ENCODE results near the gene CLTA.

GRCh38 chr9:36177571-36177970, 13.2 kb upstream of the CLTA start:
- TF ChIP-seq, protein P1, sequence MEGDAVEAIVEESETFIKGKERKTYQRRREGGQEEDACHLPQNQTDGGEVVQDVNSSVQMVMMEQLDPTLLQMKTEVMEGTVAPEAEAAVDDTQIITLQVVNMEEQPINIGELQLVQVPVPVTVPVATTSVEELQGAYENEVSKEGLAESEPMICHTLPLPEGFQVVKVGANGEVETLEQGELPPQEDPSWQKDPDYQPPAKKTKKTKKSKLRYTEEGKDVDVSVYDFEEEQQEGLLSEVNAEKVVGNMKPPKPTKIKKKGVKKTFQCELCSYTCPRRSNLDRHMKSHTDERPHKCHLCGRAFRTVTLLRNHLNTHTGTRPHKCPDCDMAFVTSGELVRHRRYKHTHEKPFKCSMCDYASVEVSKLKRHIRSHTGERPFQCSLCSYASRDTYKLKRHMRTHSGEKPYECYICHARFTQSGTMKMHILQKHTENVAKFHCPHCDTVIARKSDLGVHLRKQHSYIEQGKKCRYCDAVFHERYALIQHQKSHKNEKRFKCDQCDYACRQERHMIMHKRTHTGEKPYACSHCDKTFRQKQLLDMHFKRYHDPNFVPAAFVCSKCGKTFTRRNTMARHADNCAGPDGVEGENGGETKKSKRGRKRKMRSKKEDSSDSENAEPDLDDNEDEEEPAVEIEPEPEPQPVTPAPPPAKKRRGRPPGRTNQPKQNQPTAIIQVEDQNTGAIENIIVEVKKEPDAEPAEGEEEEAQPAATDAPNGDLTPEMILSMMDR (conservative IDR thresholded peaks at IDR 0.05), result no peak
- no peak for TF ChIP-seq EZH2 (IDR thresholded peaks at IDR 0.05; ENCODE audit: low read depth)

Data from PC-9 (cell line).